ENCODE results near the gene AOAH.
A peak's percentile ranks its signal among the peaks of the same experiment; 100 is the strongest.
"Not testable (repeated sequence)": the region's sequence is repeated elsewhere in the genome, so short reads cannot be mapped to it uniquely, and the experiment has no call there.

Gene AOAH

DNA sequence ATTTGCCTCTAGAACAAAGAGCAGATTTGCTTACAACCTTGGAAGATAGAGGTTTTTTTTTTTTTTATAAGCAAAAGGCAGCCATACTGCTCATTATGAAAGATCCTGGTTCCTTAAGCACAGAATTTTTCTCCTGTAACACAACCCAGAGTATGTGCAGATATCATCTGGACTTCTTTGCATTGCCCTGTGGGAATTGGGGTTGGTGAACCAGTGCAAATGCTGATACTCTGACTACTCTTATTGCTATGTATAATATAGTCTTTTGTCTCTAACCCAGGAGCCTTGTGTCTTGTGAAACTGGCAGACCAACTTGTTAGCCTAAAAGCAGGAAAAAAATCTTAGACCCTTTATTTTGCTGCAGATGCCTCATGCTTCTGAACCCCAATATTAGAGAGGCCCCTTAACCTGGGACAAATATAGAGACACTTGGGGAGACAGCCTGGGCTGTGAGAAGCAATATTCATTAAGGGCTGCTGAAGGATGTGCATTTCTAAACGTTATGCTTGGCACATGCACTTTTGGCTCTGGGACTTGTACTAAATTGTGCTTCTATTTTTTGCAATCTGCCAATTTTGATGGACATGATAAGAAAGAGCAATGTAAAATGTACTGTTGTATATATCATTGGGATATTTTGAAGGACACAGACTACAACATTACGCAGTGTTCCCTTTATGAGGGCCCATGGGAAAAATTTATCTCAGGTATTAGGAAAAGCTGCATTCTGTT, 255.8 kb downstream of the AOAH start:
- DNase-seq (ENCODE audit: low read depth), result peak; percentile 14

DNA sequence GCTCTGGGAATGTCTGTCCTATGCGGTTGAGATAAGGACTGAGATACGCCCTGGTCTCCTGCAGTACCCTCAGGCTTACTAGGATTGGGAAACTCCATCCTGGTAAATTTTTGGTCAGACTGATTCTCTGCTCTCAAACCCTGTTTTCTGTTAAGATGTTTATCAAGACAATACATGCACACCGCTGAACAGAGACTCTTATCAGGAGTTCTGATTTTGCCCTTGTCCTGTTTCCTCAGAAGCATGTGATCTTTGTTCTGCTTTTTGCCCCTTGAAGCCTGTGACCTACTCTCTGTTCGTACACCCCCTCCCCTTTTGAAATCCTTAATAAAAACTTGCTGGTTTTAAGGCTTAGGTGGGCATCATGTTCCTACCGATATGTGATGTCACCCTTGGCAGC, 258.3 kb downstream of the AOAH start:
- not testable (repeated sequence) for DNase-seq (ENCODE audit: low read depth)

DNA sequence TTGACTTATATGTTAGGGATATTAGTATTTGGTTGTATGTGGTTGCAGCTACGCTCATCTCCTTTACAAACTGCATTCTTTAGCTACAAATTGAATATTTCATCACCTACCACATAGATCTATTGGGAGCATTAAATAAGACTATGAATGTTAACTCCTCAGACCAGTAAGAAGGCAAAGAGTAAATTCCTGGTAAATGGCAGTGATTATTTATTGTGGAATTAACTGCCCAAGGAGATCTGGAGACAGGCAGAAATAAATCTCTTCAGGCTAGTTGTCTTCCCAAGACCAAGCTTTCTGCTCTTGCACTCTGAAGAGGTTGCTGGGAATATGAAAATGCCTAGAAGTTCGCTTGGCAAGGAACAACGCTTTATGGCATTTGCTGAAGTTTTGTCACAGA, 260.0 kb downstream of the AOAH start:
- DNase-seq (ENCODE audit: low read depth), result no peak
